Stimulated activated CD4-positive, alpha-beta T cell treated with anti-CD3 and anti-CD28 coated beads, Interleukin-15, amount 100 ng/mL, for 1 hour (primary cell): ENCODE measurements around the gene KRTAP5-11.
"Not testable (repeated sequence)": the region's sequence is repeated elsewhere in the genome, so short reads cannot be mapped to it uniquely, and the experiment has no call there.

Source experiments
- DNase-seq, 2 donors: peaks; one replicate each; pipeline ENCODE4 v3.0.0-alpha.2; 2020; ENCODE audit warnings: low read depth in 1 of 2, low spot score in 1 of 2

The KRTAP5-11 gene

DNA sequence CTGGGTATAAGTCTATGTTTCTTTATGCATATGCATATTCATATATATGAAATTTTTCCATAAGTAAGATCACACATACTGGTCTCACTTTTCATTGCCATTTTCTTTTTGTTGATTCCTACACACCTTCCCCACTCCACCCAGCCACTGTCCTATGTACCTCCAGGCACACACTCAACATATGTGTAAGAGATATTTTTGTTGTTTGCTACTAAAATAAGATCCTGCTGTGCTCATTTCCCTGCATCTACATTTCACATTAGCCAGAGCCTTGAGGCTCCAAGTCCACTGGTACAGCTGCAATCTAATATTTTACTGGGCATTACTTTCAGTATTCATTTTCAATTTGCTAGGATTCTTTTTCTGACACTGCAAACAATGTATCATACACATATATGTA, 25.4 kb downstream of the KRTAP5-11 start:
- no peak for DNase-seq

DNA sequence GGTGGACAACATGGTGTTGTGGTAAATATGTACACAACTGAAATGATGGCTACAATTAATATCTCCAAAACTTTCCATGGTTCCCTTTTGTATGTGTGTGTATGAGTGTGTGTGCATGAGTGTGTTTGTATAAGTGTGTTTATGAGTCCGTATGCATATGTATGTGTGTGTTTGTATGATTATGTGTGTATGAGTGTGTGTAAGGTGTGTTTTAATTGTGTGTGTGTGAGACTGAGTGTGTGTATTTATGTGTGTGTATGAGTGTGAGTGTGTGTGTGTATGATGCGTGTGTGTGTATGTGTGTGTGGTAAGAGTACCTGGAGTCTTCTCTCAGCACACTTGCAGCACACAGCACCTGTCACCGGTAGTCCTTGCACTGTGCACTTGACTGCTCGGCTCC, 26.7 kb downstream of the KRTAP5-11 start:
- DNase-seq = no peak

DNA sequence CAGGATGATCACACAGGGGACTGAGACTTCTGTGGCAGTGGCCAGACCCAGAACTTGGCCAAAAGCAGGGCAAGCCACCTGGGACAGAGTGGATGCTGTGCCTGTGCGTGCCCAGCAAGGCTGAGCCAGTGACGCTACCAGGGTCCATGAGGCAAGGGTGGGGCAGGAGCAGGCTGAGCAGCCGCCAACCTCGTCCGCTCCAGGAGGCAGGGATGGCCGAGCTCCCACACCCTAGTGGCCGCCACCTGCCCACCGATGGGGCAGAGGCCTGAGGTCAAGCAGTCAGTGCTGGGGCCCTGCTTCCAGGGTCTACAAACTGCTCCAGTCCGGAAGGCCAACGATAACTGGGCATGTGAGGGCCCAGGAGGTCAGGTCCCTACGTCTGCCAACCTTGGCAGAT, 27.2 kb downstream of the KRTAP5-11 start:
- DNase-seq = no peak

GRCh38 chr11:71554996-71555395, 27.7 kb downstream of the KRTAP5-11 start:
- DNase-seq = no peak

DNA sequence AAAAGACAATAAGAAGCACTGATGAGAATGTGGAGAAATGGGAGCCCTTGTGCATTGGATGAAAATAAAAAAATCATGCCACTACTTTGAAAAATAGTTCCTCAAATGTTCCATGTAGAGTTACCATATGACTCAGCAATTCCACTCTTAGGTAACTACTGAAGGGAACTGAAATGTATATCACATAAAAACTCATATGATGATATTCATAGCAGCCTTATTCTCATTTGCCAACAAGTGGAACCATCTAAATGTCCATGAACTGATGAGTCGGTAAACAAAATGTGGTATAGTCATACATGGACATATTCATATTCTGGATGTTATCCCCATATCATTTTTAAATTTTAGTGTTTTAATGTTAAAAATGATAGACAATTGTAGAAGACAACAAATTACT, 31.0 kb downstream of the KRTAP5-11 start:
- no peak for DNase-seq

GRCh38 chr11:71548716-71549151, 33.9 kb downstream of the KRTAP5-11 start:
- no peak for DNase-seq

DNA sequence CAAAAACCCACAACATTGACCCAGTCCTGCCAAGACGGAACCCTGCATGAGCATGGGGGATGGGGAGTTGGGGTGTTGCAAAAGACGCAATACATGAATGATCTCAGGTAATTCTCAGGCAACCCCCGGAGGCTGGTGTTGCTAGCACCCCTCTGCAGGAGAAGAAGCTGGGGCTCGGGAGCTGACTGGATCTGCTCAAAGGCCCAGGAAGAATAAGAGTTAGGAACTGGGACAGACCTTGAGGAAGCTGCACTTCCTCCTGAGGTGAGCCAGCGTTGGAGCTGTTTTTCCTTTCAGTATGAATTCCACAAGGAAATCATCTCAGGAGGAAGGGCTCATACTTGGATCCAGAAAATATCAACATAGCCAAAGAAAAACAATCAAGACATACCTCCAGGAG, 34.6 kb downstream of the KRTAP5-11 start, which contains the start of gene KRTAP5-9:
Gene KRTAP5-9, plus strand, starts transcription at position 301 of the 400 bp plus-strand sequence. CDS start 238 bp downstream, outside the sequence.
- DNase-seq = no peak

GRCh38 chr11:71545405-71545966, 37.2 kb downstream of the KRTAP5-11 start:
- DNase-seq = no peak

GRCh38 chr11:71544525-71545214, 38.0 kb downstream of the KRTAP5-11 start:
- no peak for DNase-seq

GRCh38 chr11:71543866-71544265, 38.8 kb downstream of the KRTAP5-11 start:
- DNase-seq = no peak

DNA sequence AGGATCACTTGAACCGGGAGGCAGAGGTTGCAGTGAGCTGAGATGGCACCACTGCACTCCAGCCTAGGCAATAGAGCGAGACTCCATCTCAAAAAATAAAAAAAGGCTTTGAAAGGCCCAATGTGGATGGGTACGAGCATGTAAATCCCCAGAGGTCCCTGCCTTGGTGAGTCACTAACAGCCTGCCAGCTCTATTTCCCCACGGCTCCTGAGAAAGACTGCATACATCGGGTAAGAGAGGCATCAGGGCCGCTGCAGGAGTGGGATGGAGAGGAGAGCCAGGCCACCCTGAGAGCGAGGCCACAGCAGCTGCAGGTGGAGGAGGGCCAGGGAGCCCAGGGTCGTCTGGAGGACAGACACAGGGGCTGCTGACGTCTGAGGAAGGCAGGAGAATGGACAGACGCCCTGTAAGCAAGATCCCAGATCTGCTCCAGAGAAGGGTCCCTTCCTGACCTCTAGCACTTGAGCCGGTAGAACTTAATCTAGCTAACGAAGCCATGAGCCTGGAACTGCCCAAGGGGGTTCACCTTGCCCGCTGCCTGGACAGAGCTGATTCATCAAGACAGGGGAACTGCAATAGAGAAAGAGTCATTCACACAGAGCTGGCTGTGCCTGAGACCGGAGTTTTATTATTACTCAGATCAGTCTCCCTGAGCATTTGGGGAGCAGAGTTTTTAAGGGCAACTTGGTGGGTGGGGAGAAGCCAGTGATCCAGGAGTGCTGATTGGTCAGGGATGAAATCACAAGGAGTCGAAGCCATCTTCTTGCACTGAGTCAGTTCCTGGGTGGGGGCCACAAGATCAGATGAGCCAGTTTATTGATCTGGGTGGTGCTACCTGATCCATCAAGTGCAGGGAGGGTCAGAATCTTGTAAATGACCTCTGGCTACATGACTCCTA, 39.5 kb downstream of the KRTAP5-11 start:
- no peak for DNase-seq

- DNase-seq = no peak
These were observed 40.3 kb downstream of the KRTAP5-11 start for GRCh38 chr11:71542382-71542781.

GRCh38 chr11:71540521-71541304, 42.0 kb downstream of the KRTAP5-11 start:
- DNase-seq = not testable (repeated sequence)

GRCh38 chr11:71539971-71540370, 42.7 kb downstream of the KRTAP5-11 start:
- DNase-seq = not testable (repeated sequence)

DNA sequence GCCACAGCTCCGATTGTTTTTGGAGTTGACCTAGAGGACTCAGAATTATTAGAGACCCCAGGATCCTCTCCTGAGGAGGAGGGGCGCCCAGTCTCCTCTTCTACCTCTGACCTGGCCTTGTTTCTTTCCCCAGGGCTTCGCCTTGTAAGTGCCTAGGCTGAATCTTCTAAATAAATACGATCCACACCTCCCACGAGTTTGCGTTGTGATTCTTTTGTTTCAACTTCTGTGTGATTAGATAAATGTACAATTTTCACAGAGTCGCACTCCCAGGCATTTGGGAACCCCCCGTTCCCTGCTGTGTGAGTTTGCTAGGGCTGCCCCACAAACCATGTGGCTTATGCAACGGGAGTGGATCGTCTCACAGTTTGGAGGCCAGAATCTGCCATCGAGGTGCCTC, 43.7 kb downstream of the KRTAP5-11 start:
- no peak for DNase-seq

DNA sequence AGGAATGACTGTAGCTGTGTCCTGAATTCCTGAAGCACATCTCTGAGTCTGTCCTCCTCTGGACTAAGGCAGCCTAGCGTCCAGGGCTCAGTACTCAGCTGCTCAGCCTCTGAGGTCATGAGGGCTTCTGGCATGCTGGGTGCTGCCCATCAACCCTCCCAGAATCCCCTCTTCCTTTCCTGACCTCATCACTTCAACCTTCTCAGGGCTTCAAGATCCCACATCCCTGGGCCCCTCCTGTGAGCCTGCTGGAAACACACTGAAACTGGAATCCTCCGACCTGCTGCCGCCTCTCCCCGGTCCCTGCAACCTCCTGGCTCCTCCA, 44.0 kb downstream of the KRTAP5-11 start:
- no peak for DNase-seq

- DNase-seq = not testable (repeated sequence)
These were observed 44.6 kb downstream of the KRTAP5-11 start, which contains the start of gene KRTAP5-8 for GRCh38 chr11:71537977-71538665. KRTAP5-8 (plus strand) TSS chr11:71538025; CDS start chr11:71538056, 31 bp downstream.

- no peak for DNase-seq
These were observed 45.1 kb downstream of the KRTAP5-11 start for GRCh38 chr11:71537537-71537936.

DNA sequence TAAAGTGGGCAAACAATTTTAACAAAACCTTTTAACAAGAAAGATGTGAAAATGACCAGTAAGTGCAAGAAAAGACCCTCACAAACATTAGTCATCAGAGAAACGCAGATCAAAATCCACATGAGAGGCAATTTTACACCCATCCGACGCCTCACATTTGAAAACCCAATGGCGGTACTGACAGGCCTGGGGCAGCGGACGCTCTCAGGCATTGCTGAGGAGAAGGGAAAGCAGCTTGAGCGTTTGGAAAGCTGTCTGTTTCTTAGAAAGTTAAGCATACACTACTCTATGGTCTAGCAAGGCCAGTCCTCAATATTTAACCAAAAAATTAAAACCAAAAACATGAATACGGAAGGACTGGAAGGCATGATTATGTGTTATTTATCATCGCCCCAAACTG, 46.9 kb downstream of the KRTAP5-11 start:
- DNase-seq = no peak
